C4-2B (cell line): ENCODE data around the gene SH3GL1.

Experiments used
- ZFX ChIP-seq: fragments of 450-650 bp; IDR thresholded peaks from 2 replicates; pipeline ENCODE4 v1.6.1; 2017
- TF ChIP-seq, protein P1 (sequence below): fragments of 450-650 bp; conservative IDR thresholded peaks from 2 replicates; pipeline ENCODE4 v1.5.1; 2017; ENCODE audit warnings: mild to moderate bottlenecking

DNA sequence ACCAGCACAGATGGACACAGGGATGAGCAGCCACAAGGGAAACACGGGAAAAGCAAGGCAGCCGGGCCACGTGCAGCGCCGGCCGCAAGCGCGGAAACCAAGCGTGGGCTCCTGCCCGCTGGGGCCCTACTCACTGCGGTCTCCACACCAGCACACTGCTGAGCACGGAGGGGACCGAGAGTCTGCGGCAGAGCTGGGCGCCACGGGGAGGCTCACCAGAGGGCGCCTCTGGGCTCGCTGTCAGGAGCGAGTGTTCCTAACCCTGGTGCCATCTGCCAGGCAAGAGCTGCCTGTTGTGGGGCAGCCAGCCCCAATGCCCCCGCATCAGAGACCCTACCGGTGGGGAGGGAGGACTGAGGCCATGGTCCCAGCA lies 30.5 kb downstream of the SH3GL1 start:
- TF ChIP-seq, protein P1, sequence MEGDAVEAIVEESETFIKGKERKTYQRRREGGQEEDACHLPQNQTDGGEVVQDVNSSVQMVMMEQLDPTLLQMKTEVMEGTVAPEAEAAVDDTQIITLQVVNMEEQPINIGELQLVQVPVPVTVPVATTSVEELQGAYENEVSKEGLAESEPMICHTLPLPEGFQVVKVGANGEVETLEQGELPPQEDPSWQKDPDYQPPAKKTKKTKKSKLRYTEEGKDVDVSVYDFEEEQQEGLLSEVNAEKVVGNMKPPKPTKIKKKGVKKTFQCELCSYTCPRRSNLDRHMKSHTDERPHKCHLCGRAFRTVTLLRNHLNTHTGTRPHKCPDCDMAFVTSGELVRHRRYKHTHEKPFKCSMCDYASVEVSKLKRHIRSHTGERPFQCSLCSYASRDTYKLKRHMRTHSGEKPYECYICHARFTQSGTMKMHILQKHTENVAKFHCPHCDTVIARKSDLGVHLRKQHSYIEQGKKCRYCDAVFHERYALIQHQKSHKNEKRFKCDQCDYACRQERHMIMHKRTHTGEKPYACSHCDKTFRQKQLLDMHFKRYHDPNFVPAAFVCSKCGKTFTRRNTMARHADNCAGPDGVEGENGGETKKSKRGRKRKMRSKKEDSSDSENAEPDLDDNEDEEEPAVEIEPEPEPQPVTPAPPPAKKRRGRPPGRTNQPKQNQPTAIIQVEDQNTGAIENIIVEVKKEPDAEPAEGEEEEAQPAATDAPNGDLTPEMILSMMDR: no peak
- no peak for TF ChIP-seq ZFX
